SK-N-SH treated with all-trans-retinoic acid at 6 μM for 48 hours (cell line): Measurements from ENCODE around the gene CIT.

ENCODE experiments used
- ATAC-seq: fragments of 200-7000 bp; cut with Tn5 transposase; 3 replicates; pipeline ENCODE4 v1.9.1; 2020; ENCODE audit warnings: mild to moderate bottlenecking, moderate library complexity
- ARNTL ChIP-seq: fragments of 450-650 bp; formaldehyde crosslinking; IDR thresholded peaks from 2 replicates; pipeline ENCODE4 v1.5.0; 2020; ENCODE audit warnings: low read depth, mild to moderate bottlenecking, moderate library complexity, borderline replicate concordance
- BACH2 ChIP-seq: fragments of 250-450 bp; sonication (Bioruptor Pico); IDR thresholded peaks from 2 replicates; pipeline ENCODE4 v1.9.0; 2021; ENCODE audit warnings: mild to moderate bottlenecking, borderline replicate concordance
- CREB5 ChIP-seq: fragments of 250-450 bp; sonication (Bioruptor Pico); IDR thresholded peaks from 2 replicates; pipeline ENCODE4 v1.5.1; 2020; ENCODE audit warnings: low read depth, mild to moderate bottlenecking, moderate library complexity
- CSDC2 ChIP-seq: fragments of 250-450 bp; sonication (Bioruptor Pico); IDR thresholded peaks from 2 replicates; pipeline ENCODE4 v1.5.0; 2020; ENCODE audit warnings: mild to moderate bottlenecking, moderate library complexity
- CSRNP3 ChIP-seq: fragments of 250-450 bp; sonication (Bioruptor Pico); IDR thresholded peaks from 2 replicates; pipeline ENCODE4 v1.5.1; 2021; ENCODE audit warnings: mild to moderate bottlenecking, moderate library complexity
- ESRRG ChIP-seq: fragments of 250-450 bp; sonication (Bioruptor Pico); IDR thresholded peaks from 2 replicates; pipeline ENCODE4 v1.6.1; 2021; ENCODE audit warnings: mild to moderate bottlenecking
- ISL1 ChIP-seq: fragments of 250-450 bp; sonication (Bioruptor Pico); IDR thresholded peaks from 2 replicates; pipeline ENCODE4 v2.1.2; 2022; ENCODE audit warnings: mild to moderate bottlenecking, moderate library complexity
- OSR1 ChIP-seq: fragments of 250-450 bp; sonication (Bioruptor Pico); IDR thresholded peaks from 2 replicates; pipeline ENCODE4 v1.8.0; 2022; ENCODE audit warnings: moderate library complexity, mild to moderate bottlenecking, inconsistent platforms
- PATZ1 ChIP-seq: fragments of 250-450 bp; sonication (Bioruptor Pico); IDR thresholded peaks from 2 replicates; pipeline ENCODE4 v1.8.0; 2020; ENCODE audit warnings: mild to moderate bottlenecking, moderate library complexity, borderline replicate concordance
- POU6F1 ChIP-seq: fragments of 250-450 bp; sonication (Bioruptor Pico); IDR thresholded peaks from 2 replicates; pipeline ENCODE4 v1.8.0; 2021; ENCODE audit warnings: low read depth, mild to moderate bottlenecking, moderate library complexity, borderline replicate concordance
- PPARA ChIP-seq: fragments of 250-450 bp; sonication (Bioruptor Pico); IDR thresholded peaks from 2 replicates; pipeline ENCODE4 v1.5.0; 2020; ENCODE audit warnings: mild to moderate bottlenecking, borderline replicate concordance
- SNAI2 ChIP-seq: fragments of 250-450 bp; sonication (Bioruptor Pico); IDR thresholded peaks from 2 replicates; pipeline ENCODE4 v1.5.0; 2020; ENCODE audit warnings: mild to moderate bottlenecking, moderate library complexity
- TOX ChIP-seq: fragments of 250-450 bp; sonication (Bioruptor Pico); IDR thresholded peaks from 2 replicates; pipeline ENCODE4 v1.8.0; 2021; ENCODE audit warnings: mild to moderate bottlenecking, moderate library complexity, borderline replicate concordance
- TSHZ2 ChIP-seq: fragments of 250-450 bp; sonication (Bioruptor Pico); IDR thresholded peaks from 2 replicates; pipeline ENCODE4 v1.5.0; 2020; ENCODE audit warnings: mild to moderate bottlenecking, moderate library complexity
- ZC3H10 ChIP-seq: fragments of 250-450 bp; sonication (Bioruptor Pico); IDR thresholded peaks from 2 replicates; pipeline ENCODE4 v1.5.1; 2021; ENCODE audit warnings: mild to moderate bottlenecking, moderate library complexity
- ZFP30 ChIP-seq: fragments of 450-650 bp; formaldehyde crosslinking; IDR thresholded peaks from 2 replicates; pipeline ENCODE4 v1.5.0; 2022; ENCODE audit warnings: mild to moderate bottlenecking, moderate library complexity
- ZNF565 ChIP-seq: fragments of 450-650 bp; formaldehyde crosslinking; conservative IDR thresholded peaks from 2 replicates; pipeline ENCODE4 v1.5.0; 2020; ENCODE audit warnings: low read depth, mild to moderate bottlenecking, moderate library complexity
- ZNF70 ChIP-seq: fragments of 450-650 bp; formaldehyde crosslinking; IDR thresholded peaks from 2 replicates; pipeline ENCODE4 v1.5.0; 2020; ENCODE audit warnings: mild to moderate bottlenecking, moderate library complexity
- ZNF8 ChIP-seq: fragments of 450-650 bp; formaldehyde crosslinking; IDR thresholded peaks from 2 replicates; pipeline ENCODE4 v1.5.0; 2020; ENCODE audit warnings: mild to moderate bottlenecking, moderate library complexity

The CIT gene

GRCh38 chr12:119720349-119720748 lies 156.8 kb downstream of the CIT start:
- TF ChIP-seq ZFP30 (CRISPR knock-in tag): no peak
- TF ChIP-seq TOX (CRISPR knock-in tag): no peak
- TF ChIP-seq BACH2 (CRISPR knock-in tag): no peak
- TF ChIP-seq POU6F1 (CRISPR knock-in tag): no peak
- no peak for TF ChIP-seq CSDC2
- no peak for TF ChIP-seq PATZ1 (CRISPR knock-in tag)
- TF ChIP-seq PPARA (CRISPR knock-in tag): no peak
- no peak for TF ChIP-seq ZC3H10
- TF ChIP-seq ARNTL (CRISPR knock-in tag): no peak
- no peak for TF ChIP-seq CSRNP3 (CRISPR knock-in tag)
- TF ChIP-seq ZNF565 (CRISPR knock-in tag): no peak
- TF ChIP-seq ZNF8 (CRISPR knock-in tag): no peak
- no peak for TF ChIP-seq SNAI2 (CRISPR knock-in tag)
- TF ChIP-seq ESRRG (CRISPR knock-in tag): no peak
- no peak for TF ChIP-seq ISL1
- TF ChIP-seq, all 23 proteins: peak for 0
- ATAC-seq: no peak

GRCh38 chr12:119718141-119718540 lies 159.0 kb downstream of the CIT start:
- ATAC-seq: no peak
- TF ChIP-seq ZNF70 (CRISPR knock-in tag) (no peak), ZNF565 (CRISPR knock-in tag) (no peak), ZC3H10 (no peak), PATZ1 (CRISPR knock-in tag) (no peak), ESRRG (CRISPR knock-in tag) (no peak), ZFP30 (CRISPR knock-in tag) (no peak), SNAI2 (CRISPR knock-in tag) (no peak), BACH2 (CRISPR knock-in tag) (no peak), ARNTL (CRISPR knock-in tag) (no peak), CSRNP3 (CRISPR knock-in tag) (no peak), ZNF8 (CRISPR knock-in tag) (no peak), OSR1 (no peak), TOX (CRISPR knock-in tag) (no peak), PPARA (CRISPR knock-in tag) (no peak), CREB5 (CRISPR knock-in tag) (no peak), ISL1 (no peak), POU6F1 (CRISPR knock-in tag) (no peak), CSDC2 (no peak), TSHZ2 (CRISPR knock-in tag) (no peak)
